H1 (cell line): ENCODE measurements around the gene PPP1R1B. TPM values are rescaled to one million over a fixed set of nuclear protein-coding genes. Genes with fewer than 3 reads are reported as not detected.

Source experiments
- CBX8 ChIP-seq: fragments of 300-800, 300-1000 bp; sonication (generic); IDR thresholded peaks from 2 replicates; pipeline ENCODE4 v1.7.1; 2016; ENCODE audit warnings: low read depth, low read length, borderline replicate concordance
- CEBPB ChIP-seq: IDR thresholded peaks from 2 replicates; pipeline ENCODE4 v1.6.1; 2012; ENCODE audit warnings: low read depth, low read length
- EZH2 ChIP-seq: fragments of 200-600 bp; sonication (generic); IDR thresholded peaks from 2 replicates; pipeline ENCODE4 v1.7.1; 2012; ENCODE audit warnings: low read depth, mild to moderate bottlenecking, moderate library complexity, low read length, inconsistent platforms; ENCODE audit not compliant: severe bottlenecking
- POLR2AphosphoS5 ChIP-seq: IDR thresholded peaks from 2 replicates; pipeline ENCODE4 v1.6.1; 2011; ENCODE audit warnings: low read depth, low read length
- POU5F1 ChIP-seq: IDR thresholded peaks from 2 replicates; pipeline ENCODE4 v1.6.1; 2011; ENCODE audit warnings: low read depth, mild to moderate bottlenecking, low read length, moderate library complexity
- RFX5 ChIP-seq: IDR thresholded peaks from 2 replicates; pipeline ENCODE4 v1.6.1; 2011; ENCODE audit warnings: low read depth, low read length, improper control_type of control experiment, borderline replicate concordance
- SIN3A ChIP-seq, 2 experiments: IDR thresholded peaks in 1 of 2; conservative IDR thresholded peaks in 1 of 2; 2 replicates each; pipeline ENCODE4 v1.6.1; 2011 to 2012; ENCODE audit warnings: low read length in 2 of 2, improper control_type of control experiment in 1 of 2, low read depth in 1 of 2, mild to moderate bottlenecking in 1 of 2
- polyA plus RNA-seq, 7 experiments: library from polyadenylated mRNA; depleted of rRNA in 3 of 7; stranded (reverse) in 5 of 7; unstranded in 2 of 7; fragments of >200 nt in 5 of 7; fragments of 200-250 nt in 2 of 7; gene quantifications; 1 replicate in 5 of 7; 2 replicates in 1 of 7; 4 replicates in 1 of 7; pipeline versions ENCODE4 v1.2.1 to v1.2.3, GENCODE V29; 2011 to 2013; ENCODE audit warnings: missing spikeins in 2 of 7, mixed read lengths in 2 of 7
- total RNA-seq: library from RNA; stranded (reverse); fragmentation: NEBNext Ultra II Directional; extraction: Animal tissue kit (Norgen Biotek cat#: 25700); gene quantifications from 2 replicates; pipeline ENCODE4 v1.2.1, GENCODE V29; 2021
- TF ChIP-seq, protein P1 (sequence below): IDR thresholded peaks from 2 replicates; pipeline ENCODE4 v1.6.1; 2012; ENCODE audit warnings: low read length, inconsistent platforms

The PPP1R1B gene
- total and polyA plus RNA-seq, 2 of the 8 experiments (the other 6 are each of a cell fraction or from before 2014, with no cell fraction given) = 10.7 to 22.3 TPM

- no peak for TF ChIP-seq POLR2AphosphoS5
- TF ChIP-seq SIN3A (conservative IDR thresholded peaks at IDR 0.05 in 1 of 2, IDR thresholded peaks at IDR 0.05 in 1 of 2; ENCODE audit: low read depth in 1 of 2, low read length in 2 of 2) = peak in 1 of 2 experiments; percentile 59; a peak in 1 of 4 replicates
- no peak for TF ChIP-seq CBX8
- TF ChIP-seq RFX5 = no peak
- TF ChIP-seq POU5F1 = no peak
- TF ChIP-seq, protein P1, sequence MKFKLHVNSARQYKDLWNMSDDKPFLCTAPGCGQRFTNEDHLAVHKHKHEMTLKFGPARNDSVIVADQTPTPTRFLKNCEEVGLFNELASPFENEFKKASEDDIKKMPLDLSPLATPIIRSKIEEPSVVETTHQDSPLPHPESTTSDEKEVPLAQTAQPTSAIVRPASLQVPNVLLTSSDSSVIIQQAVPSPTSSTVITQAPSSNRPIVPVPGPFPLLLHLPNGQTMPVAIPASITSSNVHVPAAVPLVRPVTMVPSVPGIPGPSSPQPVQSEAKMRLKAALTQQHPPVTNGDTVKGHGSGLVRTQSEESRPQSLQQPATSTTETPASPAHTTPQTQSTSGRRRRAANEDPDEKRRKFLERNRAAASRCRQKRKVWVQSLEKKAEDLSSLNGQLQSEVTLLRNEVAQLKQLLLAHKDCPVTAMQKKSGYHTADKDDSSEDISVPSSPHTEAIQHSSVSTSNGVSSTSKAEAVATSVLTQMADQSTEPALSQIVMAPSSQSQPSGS = no peak
- TF ChIP-seq CEBPB = no peak
- no peak for TF ChIP-seq EZH2
Observed at GRCh38 chr17:39621523-39622379, 5.0 kb upstream of the PPP1R1B start (continued).
